ENCODE measurements around the gene LDLRAD4.

The LDLRAD4 gene

GRCh38 chr18:13218368-13218991, at the start of gene LDLRAD4:
LDLRAD4 (plus strand) TSS chr18:13218760.
- DNase-seq (ENCODE audit: low read depth), result no peak

GRCh38 chr18:13173578-13174145, 44.9 kb upstream of the LDLRAD4 start:
- no peak for DNase-seq (ENCODE audit: low read depth)

GRCh38 chr18:13175266-13175665, 43.3 kb upstream of the LDLRAD4 start:
- no peak for DNase-seq (ENCODE audit: low read depth)

- no peak for DNase-seq (ENCODE audit: low read depth)
Observed at GRCh38 chr18:13175754-13176210, 42.8 kb upstream of the LDLRAD4 start.

GRCh38 chr18:13176847-13177246, 41.7 kb upstream of the LDLRAD4 start:
- no peak for DNase-seq (ENCODE audit: low read depth)

GRCh38 chr18:13178197-13178596, 40.4 kb upstream of the LDLRAD4 start:
- no peak for DNase-seq (ENCODE audit: low read depth)

GRCh38 chr18:13178976-13179375, 39.6 kb upstream of the LDLRAD4 start:
- no peak for DNase-seq (ENCODE audit: low read depth)

GRCh38 chr18:13179566-13180113, 38.9 kb upstream of the LDLRAD4 start:
- no peak for DNase-seq (ENCODE audit: low read depth)

- DNase-seq (ENCODE audit: low read depth), result no peak
Observed at GRCh38 chr18:13180614-13181375, 37.8 kb upstream of the LDLRAD4 start.

- no peak for DNase-seq (ENCODE audit: low read depth)
Observed at GRCh38 chr18:13181765-13182164, 36.8 kb upstream of the LDLRAD4 start.

GRCh38 chr18:13183359-13183758, 35.2 kb upstream of the LDLRAD4 start:
- DNase-seq (ENCODE audit: low read depth), result no peak

GRCh38 chr18:13183790-13184189, 34.8 kb upstream of the LDLRAD4 start:
- DNase-seq (ENCODE audit: low read depth), result no peak

- DNase-seq (ENCODE audit: low read depth), result no peak
Observed at GRCh38 chr18:13184396-13184795, 34.2 kb upstream of the LDLRAD4 start.

GRCh38 chr18:13185675-13186198, 32.8 kb upstream of the LDLRAD4 start:
- no peak for DNase-seq (ENCODE audit: low read depth)

- DNase-seq (ENCODE audit: low read depth), result no peak
Observed at GRCh38 chr18:13186687-13187086, 31.9 kb upstream of the LDLRAD4 start.

- no peak for DNase-seq (ENCODE audit: low read depth)
Observed at GRCh38 chr18:13187498-13187897, 31.1 kb upstream of the LDLRAD4 start.

GRCh38 chr18:13191031-13191430, 27.5 kb upstream of the LDLRAD4 start:
- DNase-seq (ENCODE audit: low read depth), result no peak

GRCh38 chr18:13191779-13192178, 26.8 kb upstream of the LDLRAD4 start:
- DNase-seq (ENCODE audit: low read depth), result no peak

GRCh38 chr18:13192970-13193369, 25.6 kb upstream of the LDLRAD4 start:
- DNase-seq (ENCODE audit: low read depth), result no peak

- DNase-seq (ENCODE audit: low read depth), result no peak
Observed at GRCh38 chr18:13194239-13194638, 24.3 kb upstream of the LDLRAD4 start.

GRCh38 chr18:13198701-13199100, 19.9 kb upstream of the LDLRAD4 start:
- DNase-seq (ENCODE audit: low read depth), result no peak

- no peak for DNase-seq (ENCODE audit: low read depth)
Observed at GRCh38 chr18:13199169-13199568, 19.4 kb upstream of the LDLRAD4 start.

- DNase-seq (ENCODE audit: low read depth), result no peak
Observed at GRCh38 chr18:13201292-13201691, 17.3 kb upstream of the LDLRAD4 start.

All from stromal cell of bone marrow (primary cell).